GM12878 (cell line): ENCODE results near the gene DCLRE1B.

Experiments used
- BMI1 ChIP-seq: fragments of 450-650 bp; IDR thresholded peaks from 2 replicates; pipeline ENCODE4 v1.6.1; 2016; ENCODE audit warnings: mild to moderate bottlenecking, moderate library complexity, borderline replicate concordance
- CTCF ChIP-seq, 3 experiments: IDR thresholded peaks in 2 of 3; conservative IDR thresholded peaks in 1 of 3; 2 replicates each; pipeline ENCODE4 v1.5.1; 2011; ENCODE audit warnings: low read depth in 3 of 3, low read length in 3 of 3, mild to moderate bottlenecking in 3 of 3, control low read depth in 2 of 3, moderate library complexity in 2 of 3, inconsistent platforms in 1 of 3, mixed read lengths in 1 of 3; ENCODE audit not compliant: control insufficient read depth in 2 of 3, insufficient read depth in 1 of 3; ENCODE audit errors: extremely low read depth in 1 of 3
- ETV6 ChIP-seq, 2 experiments: fragments of 450-650 bp in 1 of 2; IDR thresholded peaks in 1 of 2; conservative IDR thresholded peaks in 1 of 2; 2 replicates each; pipeline ENCODE4 v1.6.1; 2014; ENCODE audit warnings: antibody characterized with exemption in 1 of 2, borderline replicate concordance in 1 of 2, low read depth in 1 of 2, mild to moderate bottlenecking in 1 of 2, moderate library complexity in 1 of 2
- IKZF2 ChIP-seq, 2 experiments: fragments of 450-650 bp; IDR thresholded peaks; 2 replicates each; pipeline ENCODE4 v1.6.1; 2017; ENCODE audit warnings: mild to moderate bottlenecking in 2 of 2, moderate library complexity in 2 of 2
- KDM1A ChIP-seq: fragments of 200-600 bp; sonication (generic); IDR thresholded peaks from 2 replicates; pipeline ENCODE4 v1.6.1; 2016; ENCODE audit warnings: borderline replicate concordance
- NFYB ChIP-seq: IDR thresholded peaks from 2 replicates; pipeline ENCODE4 v1.6.1; 2011; ENCODE audit warnings: low read depth, mild to moderate bottlenecking, low read length, improper control_type of control experiment, moderate library complexity; ENCODE audit not compliant: insufficient read depth
- POLR2A ChIP-seq: IDR thresholded peaks from 2 replicates; pipeline ENCODE4 v1.6.1; 2011; ENCODE audit warnings: low read depth, mild to moderate bottlenecking, low read length
- USF2 ChIP-seq: IDR thresholded peaks from 2 replicates; pipeline ENCODE4 v1.6.1; 2011; ENCODE audit warnings: low read depth, low read length, improper control_type of control experiment, borderline replicate concordance
- YY1 ChIP-seq: IDR thresholded peaks from 2 replicates; pipeline ENCODE4 v1.6.1; 2011; ENCODE audit warnings: low read depth, mild to moderate bottlenecking, low read length
- ZNF207 ChIP-seq: fragments of 450-650 bp; IDR thresholded peaks from 2 replicates; pipeline ENCODE4 v1.6.1; 2014; ENCODE audit warnings: antibody characterized with exemption, mild to moderate bottlenecking, borderline replicate concordance
- ZSCAN29 ChIP-seq: fragments of 450-650 bp; IDR thresholded peaks from 2 replicates; pipeline ENCODE4 v1.6.1; 2017; ENCODE audit warnings: mild to moderate bottlenecking, moderate library complexity
- ZZZ3 ChIP-seq: IDR thresholded peaks from 2 replicates; pipeline ENCODE4 v1.6.1; 2011; ENCODE audit warnings: low read depth; ENCODE audit not compliant: control insufficient read depth, insufficient read length

- no peak for TF ChIP-seq ZNF207
- no peak for TF ChIP-seq POLR2A
- no peak for TF ChIP-seq CTCF (IDR thresholded peaks at IDR 0.05 in 2 of 3, conservative IDR thresholded peaks at IDR 0.05 in 1 of 3; ENCODE audit: control insufficient read depth in 2 of 3, extremely low read depth in 1 of 3, insufficient read depth in 1 of 3, low read depth in 3 of 3, low read length in 3 of 3)
- TF ChIP-seq NFYB: no peak
- no peak for TF ChIP-seq YY1
- TF ChIP-seq IKZF2 (IDR thresholded peaks at IDR 0.05): no peak
- no peak for TF ChIP-seq USF2
- TF ChIP-seq KDM1A: no peak
- TF ChIP-seq ZSCAN29: no peak
- TF ChIP-seq ZZZ3: no peak
- no peak for TF ChIP-seq BMI1
- no peak for TF ChIP-seq ETV6 (conservative IDR thresholded peaks at IDR 0.05 in 1 of 2, IDR thresholded peaks at IDR 0.05 in 1 of 2; ENCODE audit: borderline replicate concordance in 1 of 2, low read depth in 1 of 2)
Observed at GRCh38 chr1:113855630-113856400, 49.3 kb upstream of the DCLRE1B start.
